GM12874 (cell line): ENCODE data around the gene VWA3B.

Source experiments
- CTCF ChIP-seq: IDR thresholded peaks from 2 replicates; pipeline ENCODE4 v1.5.1; 2011; ENCODE audit warnings: low read depth, mild to moderate bottlenecking, control low read depth, low read length, moderate library complexity; ENCODE audit not compliant: insufficient read depth

Gene VWA3B

DNA sequence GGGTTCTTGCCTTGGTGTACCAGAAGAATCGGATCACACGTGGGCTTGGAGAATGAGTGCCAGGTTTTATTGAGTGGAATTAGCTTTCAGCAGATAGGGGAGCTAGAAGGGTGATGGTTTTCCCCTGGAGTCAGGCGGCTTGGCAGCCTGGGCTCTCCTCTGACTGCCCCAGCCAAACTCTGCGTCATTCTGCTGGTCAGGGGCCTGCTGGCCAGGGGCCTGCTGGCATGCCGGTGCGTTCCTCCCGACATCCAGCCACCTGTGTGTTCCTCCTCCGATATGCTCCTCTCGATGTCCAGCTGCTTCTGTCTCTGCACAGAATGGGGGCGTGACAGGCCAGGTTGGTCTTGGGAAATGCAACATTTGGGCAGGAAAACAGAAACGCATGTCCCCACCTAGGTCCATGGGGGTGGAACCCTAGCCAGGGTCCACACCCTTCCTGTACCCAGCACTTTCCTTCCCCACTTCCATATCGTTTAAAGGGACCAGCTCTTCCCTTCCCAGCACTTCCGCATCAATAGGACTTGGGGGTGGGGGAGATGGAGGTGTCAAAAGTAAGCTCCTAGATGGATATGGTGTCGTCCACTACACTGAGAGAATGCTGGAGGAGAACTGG is 85.3 kb downstream of the VWA3B start:
- TF ChIP-seq CTCF, result no peak

DNA sequence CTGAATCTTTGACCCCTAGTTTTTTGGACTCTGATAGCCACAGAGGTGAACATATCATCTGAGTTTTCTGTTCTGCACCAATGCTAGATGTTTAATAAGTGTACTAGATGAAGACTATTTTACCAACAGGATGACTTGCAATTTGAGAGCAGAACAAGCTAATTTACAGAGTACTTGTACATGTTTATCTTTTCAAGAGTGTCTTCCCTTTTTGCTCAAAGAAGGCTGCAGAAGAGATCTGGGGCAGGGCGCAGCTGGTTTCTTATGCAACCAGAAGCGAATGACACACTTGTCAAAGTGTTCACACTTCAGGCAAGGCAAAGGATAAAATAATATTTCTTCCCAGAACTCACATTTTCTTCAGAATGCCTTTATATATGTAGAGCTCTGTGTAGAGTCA is 86.0 kb downstream of the VWA3B start:
- no peak for TF ChIP-seq CTCF

DNA sequence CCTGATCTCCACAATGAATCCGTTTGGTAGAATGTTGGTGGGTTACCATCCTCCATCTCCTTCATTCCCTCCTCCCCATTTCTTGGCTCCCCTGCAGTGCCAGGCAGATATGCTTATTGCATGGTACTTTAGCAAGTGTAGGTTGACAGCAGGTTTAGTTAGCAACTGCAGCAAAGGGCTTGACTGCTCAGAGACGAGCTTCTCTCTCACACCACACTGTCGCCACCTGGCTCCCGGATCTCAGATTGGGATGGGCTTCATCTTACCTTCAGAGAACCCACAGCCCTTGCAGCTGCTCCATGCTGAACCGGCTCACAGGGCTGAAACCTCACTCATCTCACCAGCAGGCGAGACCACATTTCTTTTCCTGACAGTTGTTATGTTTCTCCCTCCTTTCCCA is 88.8 kb downstream of the VWA3B start:
- peak; percentile 27; the same call in 1 of the 2 replicates for TF ChIP-seq CTCF

DNA sequence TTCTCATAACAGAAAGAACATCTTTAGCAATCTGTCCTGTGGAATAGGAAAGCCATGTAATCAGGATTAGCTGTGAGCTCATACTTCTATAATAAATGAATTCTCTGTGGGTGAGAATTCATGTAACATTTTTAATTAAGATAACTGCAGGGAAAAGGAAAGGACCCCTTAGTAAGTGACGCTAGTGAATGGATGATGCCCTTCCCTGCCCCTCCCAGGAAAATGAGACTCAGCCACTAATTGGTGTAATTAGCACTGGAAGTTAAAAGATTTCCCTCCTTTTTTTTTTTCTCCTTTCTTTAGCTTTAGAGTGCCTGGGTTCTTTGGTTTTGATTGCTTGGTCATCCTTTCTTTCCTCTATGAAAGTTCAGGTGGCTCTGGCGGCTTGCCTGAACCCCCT is 90.3 kb downstream of the VWA3B start:
- no peak for TF ChIP-seq CTCF

GRCh38 chr2:98177986-98178385 is 91.0 kb downstream of the VWA3B start:
- TF ChIP-seq CTCF, result no peak

- TF ChIP-seq CTCF, result no peak
Measured at GRCh38 chr2:98180456-98180855, 93.5 kb downstream of the VWA3B start.

DNA sequence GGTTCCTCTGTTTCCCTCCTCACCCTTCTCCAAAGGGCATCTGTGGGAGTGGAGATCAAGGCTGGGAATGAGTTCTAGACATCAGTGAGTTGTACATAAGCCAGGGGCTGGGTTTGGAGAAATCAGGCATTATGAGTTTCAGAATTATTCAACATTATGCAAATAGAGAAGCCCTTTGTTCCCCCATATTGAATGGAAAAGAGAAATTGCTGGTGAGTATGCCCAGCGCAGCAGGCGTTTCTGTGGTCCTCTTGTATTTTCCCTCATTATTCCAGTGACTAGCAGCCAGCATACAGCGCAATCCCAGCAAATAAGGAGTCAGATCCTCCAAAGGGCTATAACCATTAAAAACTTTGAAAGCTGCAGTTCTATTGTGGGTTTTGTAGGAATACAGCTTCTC is 94.4 kb downstream of the VWA3B start:
- no peak for TF ChIP-seq CTCF
